Type B pancreatic cell (in vitro differentiated cells): Measurements from ENCODE around the gene CAMKMT. TPM values are rescaled to one million over a fixed set of nuclear protein-coding genes. Genes with fewer than 3 reads are reported as not detected.

Source experiments
- DNase-seq: peaks from one replicate; pipeline ENCODE4 v3.0.0; 2021; ENCODE audit warnings: mixed read lengths; ENCODE audit not compliant: unreplicated experiment; ENCODE audit errors: extremely low spot score
- H3K27ac Mint-ChIP-seq: 2 replicates; pipeline ENCODE4 v1.8.0; 2021; ENCODE audit warnings: mild to moderate bottlenecking, mixed read lengths
- H3K27me3 Mint-ChIP-seq: 2 replicates; pipeline ENCODE4 v1.8.0; 2021; ENCODE audit warnings: mixed read lengths
- H3K36me3 Mint-ChIP-seq: 2 replicates; pipeline ENCODE4 v1.8.0; 2021; ENCODE audit warnings: mixed read lengths
- H3K4me1 Mint-ChIP-seq: one replicate; pipeline ENCODE4 v1.8.0; 2021; ENCODE audit warnings: mixed read lengths; ENCODE audit not compliant: unreplicated experiment
- H3K4me3 Mint-ChIP-seq: 2 replicates; pipeline ENCODE4 v1.8.0; 2021; ENCODE audit warnings: mild to moderate bottlenecking, mixed read lengths
- H3K9me3 Mint-ChIP-seq: 2 replicates; pipeline ENCODE4 v1.8.0; 2021; ENCODE audit warnings: mixed read lengths
- CTCF ChIP-seq: fragments of 200-600 bp; sonication (generic); conservative IDR thresholded peaks from 2 replicates; pipeline ENCODE4 v1.5.0; 2021; ENCODE audit warnings: antibody characterized with exemption, mild to moderate bottlenecking
- total RNA-seq: library from RNA; stranded (reverse); gene quantifications from 2 replicates; pipeline ENCODE4 v1.2.1, GENCODE V29; 2021; ENCODE audit warnings: low replicate concordance

CAMKMT gene
- total RNA-seq, 1 donor from 2014 or later, result 7.7 TPM

DNA sequence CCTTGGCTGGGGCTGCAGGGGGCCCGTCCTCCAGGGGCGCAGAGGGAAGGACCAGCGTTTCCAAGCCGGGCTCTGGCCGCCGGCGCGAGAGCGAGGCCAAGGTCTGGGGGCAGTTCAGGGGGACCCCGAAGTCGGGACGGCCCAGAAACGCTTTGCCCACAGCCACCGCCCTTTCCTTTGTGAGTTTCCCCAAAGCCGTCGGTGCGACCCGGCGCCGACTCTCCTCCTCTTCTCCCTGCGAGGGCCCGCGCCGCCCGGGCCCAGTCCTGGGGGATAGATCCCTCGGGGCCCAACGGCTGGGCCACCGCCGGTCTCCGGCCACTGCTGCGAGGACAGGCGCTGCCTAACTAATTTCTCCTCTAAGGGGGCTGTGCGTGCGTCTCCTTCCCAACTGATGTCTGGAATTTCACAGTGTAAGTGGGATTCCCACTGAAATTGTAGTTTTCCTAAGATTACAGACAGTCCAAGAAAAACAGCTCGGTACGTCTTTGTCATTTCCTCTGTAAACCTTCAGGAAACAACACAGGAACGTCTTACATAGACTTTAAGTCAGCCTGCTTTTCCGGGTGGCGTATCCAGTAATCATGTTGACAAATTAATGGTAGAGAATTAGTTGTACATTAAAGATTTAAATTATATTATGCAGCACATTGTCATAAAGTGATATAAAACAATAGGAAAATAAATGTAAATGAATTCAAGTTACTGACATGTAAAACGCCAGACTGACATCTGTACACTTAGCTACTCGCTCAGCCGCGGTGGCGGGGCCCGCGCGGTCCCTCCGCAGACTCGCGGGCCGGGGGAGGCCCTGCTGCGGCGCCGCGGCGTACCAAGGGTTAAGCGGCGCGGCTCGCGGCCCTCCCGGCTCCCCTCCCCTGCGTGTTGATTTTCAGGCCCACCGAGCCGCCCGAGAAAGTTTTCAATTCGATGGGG is 440.4 kb downstream of the CAMKMT start:
- Mint-ChIP-seq H3K36me3 (no peaks in the 10 kb centered on the region), H3K27ac (no peak overlapping the region), H3K9me3 (no peaks in the 10 kb centered on the region), H3K4me3 (peak overlapping the region; percentile 80), H3K27me3 (peaks cover 96% of the 10 kb centered on the region), H3K4me1 (peaks cover 4% of the 10 kb centered on the region)
- TF ChIP-seq CTCF, result no peak
- no peak for DNase-seq

DNA sequence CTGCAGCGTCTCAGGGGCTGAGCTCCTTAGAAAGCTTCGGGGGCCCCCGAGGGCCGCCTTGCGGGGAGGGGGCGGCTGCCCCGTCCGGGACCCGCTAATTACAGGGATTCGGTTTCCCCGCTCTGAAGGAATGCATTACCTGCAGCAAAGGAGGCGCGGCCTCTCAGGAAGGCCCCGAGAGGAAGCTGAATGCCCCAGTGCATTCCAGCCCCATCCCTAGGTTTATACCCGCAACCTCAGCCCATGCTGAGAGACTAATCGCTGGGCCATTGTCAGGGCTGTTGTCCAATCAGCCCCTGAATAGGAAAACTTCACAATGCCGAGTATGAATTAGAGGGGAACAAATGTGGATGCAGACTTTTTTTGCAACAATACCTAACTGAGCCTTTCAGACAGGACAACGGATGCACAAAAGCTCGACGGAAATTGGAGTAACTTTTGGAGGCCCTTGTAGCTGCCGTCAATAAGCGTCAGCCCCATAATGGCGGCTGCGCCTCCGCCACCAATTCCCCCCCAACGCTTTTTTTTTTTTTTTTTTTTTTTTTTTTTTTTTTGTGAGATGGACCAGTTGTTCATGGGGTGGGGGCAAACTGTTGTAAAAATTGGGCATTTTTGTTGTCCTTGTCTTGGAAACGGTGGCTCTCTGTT is 441.2 kb downstream of the CAMKMT start:
- no peak for TF ChIP-seq CTCF
- Mint-ChIP-seq H3K36me3 (no peaks in the 10 kb centered on the region), H3K9me3 (no peaks in the 10 kb centered on the region), H3K27me3 (peaks cover 96% of the 10 kb centered on the region), H3K4me1 (peaks cover 4% of the 10 kb centered on the region), H3K4me3 (peak overlapping the region; percentile 70), H3K27ac (no peak overlapping the region)
- no peak for DNase-seq

DNA sequence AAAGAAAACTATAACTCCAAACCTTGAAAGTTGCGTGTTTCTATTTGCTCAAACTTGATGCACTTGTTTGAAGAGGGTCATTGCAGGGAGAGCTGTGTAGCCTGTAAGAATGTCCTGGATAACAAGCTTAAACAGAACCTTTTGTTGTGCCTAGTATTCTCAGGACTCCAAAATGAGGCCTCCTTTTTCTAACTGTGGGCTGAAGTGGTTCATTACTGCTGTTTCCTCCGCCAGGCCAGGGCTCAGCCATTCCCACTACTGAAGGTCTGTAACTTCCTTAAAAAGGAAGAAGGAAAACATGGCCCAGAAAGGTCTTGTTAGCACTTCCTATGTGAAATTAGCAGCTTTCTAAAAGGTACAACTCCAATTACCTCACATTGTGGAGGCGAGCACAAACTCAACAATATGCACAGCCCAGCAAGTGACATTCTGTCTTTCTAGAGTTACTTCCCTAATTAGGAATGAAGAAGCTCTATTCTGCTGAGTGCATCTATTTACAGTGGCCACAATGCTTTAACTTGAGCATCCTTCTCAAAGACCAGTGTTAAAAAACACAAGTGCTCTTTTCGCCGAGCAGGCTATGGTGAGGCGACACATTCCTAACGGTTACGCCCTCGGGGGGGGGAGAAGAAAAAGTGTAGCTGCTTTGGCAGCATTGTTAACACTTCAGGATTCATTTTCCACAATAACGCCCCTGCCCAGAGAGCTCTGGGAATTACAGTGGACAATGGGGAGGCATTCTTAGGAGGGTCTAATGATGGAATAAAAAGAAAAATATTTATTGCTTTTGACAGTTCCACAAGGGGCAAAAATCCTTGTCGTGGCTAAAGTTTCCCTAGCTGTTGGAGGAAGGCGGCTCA is 442.9 kb downstream of the CAMKMT start:
- H3K36me3 Mint-ChIP-seq, result no peaks in the 10 kb centered on the region
- H3K4me1 Mint-ChIP-seq, result peaks cover 4% of the 10 kb centered on the region
- no peak overlapping the region for H3K27ac Mint-ChIP-seq
- no peak overlapping the region for H3K4me3 Mint-ChIP-seq
- no peak for DNase-seq
- no peak for TF ChIP-seq CTCF
- peaks cover 96% of the 10 kb centered on the region for H3K27me3 Mint-ChIP-seq
- no peaks in the 10 kb centered on the region for H3K9me3 Mint-ChIP-seq

GRCh38 chr2:44805401-44806235 is 443.9 kb downstream of the CAMKMT start:
- Mint-ChIP-seq H3K4me3 (no peak overlapping the region), H3K27me3 (peaks cover 95% of the 10 kb centered on the region), H3K4me1 (peaks cover 4% of the 10 kb centered on the region), H3K27ac (no peak overlapping the region), H3K9me3 (no peaks in the 10 kb centered on the region), H3K36me3 (no peaks in the 10 kb centered on the region)
- no peak for TF ChIP-seq CTCF
- no peak for DNase-seq
